Endothelial cell of hepatic sinusoid (primary cell): Measurements from ENCODE around the gene NCEH1.
"Not testable (repeated sequence)": the region's sequence is repeated elsewhere in the genome, so short reads cannot be mapped to it uniquely, and the experiment has no call there.

Experiments used
- in situ Hi-C: cut with HindIII; loops from 2 replicates; pipeline ENCODE4 v1.10.0; 2017; ENCODE audit warnings: low sequenced_read_pairs

Gene NCEH1, protein sequence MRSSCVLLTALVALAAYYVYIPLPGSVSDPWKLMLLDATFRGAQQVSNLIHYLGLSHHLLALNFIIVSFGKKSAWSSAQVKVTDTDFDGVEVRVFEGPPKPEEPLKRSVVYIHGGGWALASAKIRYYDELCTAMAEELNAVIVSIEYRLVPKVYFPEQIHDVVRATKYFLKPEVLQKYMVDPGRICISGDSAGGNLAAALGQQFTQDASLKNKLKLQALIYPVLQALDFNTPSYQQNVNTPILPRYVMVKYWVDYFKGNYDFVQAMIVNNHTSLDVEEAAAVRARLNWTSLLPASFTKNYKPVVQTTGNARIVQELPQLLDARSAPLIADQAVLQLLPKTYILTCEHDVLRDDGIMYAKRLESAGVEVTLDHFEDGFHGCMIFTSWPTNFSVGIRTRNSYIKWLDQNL

DNA sequence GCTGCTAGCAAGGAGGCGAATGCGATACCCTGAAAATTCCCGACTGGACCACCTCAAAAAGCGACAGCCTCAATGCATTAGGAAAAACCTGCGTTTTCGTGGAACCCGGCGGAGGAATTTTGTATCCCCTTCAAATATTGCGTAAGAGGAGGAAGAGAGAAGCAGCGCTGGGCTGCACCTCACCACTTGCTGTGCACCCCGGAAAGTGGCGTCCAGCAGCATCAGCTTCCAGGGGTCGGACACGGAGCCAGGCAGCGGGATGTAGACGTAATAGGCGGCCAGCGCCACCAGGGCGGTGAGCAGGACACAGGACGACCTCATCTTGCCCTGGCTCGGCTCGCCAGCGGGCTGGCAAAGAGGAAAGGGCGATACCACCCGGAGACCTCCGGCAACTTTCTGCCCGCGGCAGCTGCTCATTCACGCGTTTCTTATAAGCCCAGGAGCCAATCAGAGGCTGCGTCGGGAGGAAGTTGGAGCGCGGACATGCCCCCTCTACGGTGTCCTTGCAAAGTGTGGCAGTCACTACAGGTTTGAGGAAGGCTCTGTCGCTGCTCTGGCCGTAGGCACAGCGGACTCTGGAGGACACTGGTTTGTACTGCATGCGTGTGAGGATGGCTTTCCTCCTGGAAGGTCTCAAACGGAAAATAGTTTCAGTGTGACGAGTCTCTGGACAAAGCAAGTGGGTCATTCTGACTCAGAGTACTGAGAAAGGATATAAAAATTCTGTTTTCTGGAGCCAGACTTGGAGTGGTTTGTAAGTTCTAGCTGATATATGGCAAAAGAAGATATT lies at the start of gene NCEH1:
Gene NCEH1, minus strand, starts transcription at position 404 of the 790 bp plus-strand sequence. Its CDS starts 83 bp downstream, at position 321.
- in situ Hi-C loops, result no loop called here

DNA sequence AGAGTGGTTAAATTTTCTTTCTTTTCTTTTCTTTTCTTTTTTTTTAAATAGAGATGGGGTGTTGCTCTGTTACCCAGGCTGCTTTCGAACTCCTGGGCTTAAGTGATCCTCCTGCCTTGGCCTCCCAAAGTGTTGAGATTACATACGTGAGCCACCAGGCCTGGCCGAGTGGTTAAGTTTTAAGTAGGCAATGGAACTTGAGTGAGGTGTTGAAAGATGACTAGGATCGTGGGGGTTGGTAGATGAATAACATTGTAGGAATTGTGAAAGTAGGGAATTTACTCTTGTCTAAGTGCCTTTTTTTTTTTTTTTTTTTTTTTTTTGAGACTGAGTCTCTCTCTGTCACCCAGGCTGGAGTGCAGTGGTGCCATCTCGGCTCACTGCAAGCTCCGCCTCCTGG lies 49.5 kb upstream of the NCEH1 start:
- in situ Hi-C loops, result not testable (repeated sequence)

DNA sequence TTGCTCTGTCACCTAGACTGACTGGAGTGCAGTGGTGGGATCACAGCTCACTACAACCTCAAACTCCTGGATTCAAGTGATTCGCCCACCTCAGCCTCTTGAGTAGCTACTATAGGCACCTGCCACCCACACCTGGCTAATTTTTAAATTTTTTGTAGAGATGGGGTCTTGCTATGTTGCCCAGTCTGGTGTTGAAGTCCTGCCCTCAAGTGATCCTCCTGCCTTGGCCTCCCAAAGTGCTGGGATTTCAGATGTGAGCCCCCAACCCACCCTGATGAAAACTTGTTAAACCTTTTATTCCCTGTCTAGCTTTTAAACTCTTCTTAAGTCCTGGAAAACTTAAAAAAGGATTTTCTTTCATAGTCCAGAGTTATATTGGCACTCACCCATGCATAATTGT lies 42.3 kb upstream of the NCEH1 start:
- in situ Hi-C loops, result no loop called here

DNA sequence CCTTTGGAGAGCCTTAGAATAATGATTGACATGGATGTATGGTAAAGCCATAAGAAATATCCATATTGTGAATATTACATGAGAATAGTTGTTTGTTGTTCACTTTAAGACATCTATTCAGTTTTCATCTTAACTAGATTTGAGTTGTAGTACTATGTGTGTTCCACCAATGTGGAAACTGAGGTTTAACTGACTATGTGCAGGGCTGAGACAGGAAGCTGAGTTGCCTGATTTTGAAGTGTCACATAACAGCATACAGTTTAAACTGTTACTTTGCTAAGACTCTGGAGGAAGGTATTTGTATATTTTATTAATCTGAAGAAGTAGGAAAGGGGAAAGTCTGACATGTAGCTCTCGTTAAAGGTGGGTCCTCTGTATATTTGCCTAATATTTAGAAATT lies 41.8 kb upstream of the NCEH1 start:
- in situ Hi-C loops, result no loop called here

DNA sequence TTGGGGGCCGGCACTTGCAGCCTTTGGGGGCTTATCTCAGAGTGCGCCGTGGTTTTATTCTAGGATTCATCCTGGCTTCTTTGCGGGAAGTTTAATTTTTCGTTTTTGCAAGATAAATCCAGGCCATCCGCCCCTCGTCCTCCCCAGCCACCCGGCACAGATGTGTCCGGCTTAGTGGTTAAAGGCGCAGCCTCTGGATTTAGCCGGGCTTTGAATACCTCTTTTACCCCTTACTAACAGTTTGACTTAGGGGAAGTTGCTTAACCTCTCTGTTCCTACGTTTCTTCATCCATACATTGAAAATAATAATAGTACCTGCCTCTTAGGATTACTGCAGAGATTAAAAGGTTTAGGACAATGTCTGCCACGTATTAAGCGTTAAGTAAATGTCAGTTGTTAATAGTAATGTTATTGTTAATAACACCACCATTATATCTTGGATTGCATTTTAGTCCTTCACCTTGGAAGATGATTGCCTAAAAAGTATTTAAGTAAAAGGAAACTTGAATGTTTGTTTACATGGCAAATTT lies 40.4 kb upstream of the NCEH1 start:
- in situ Hi-C loops, result no loop called here

DNA sequence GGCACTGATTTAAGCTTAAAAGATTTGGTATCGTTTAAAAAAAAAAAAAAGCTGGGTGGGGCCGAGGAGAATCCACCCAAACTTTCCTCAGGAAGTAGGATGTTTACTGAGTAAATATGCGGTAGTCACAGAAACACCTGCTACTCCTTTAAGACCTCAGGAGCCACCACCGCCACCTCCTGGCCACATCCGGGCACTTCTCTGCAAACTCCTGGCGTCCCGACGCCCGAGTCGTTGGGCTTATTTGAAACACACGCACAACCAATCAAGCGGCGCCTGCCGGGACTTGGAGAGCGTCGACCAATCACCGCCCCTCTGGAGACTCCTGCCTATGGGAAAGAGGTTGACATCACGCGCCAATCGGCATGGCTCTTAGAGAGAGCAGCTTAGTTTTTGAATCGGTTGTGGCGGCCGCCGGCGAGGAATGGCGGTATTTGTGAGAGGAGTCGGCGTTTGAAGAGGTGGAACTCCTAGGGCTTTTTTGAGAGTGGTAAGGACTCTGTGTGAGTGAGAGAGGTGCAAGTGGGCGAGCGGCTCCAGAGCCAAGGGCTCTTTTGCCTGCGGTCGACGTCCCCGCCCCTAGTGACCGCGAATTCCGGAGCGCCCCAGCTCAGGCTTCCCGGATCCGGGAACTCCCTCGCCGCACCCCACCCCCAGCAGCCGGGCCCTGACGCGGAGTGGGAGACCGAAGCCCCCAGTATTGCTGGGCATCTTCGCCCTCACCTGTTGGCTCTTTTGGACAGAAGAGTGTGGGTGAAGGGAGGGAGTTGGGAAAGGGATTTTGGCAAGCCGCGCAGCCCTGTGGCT lies 39.7 kb upstream of the NCEH1 start, which contains the start of gene ECT2:
Gene ECT2, plus strand, starts transcription at position 359 of the 807 bp plus-strand sequence. CDS start 3,805 bp downstream, outside the sequence.
- in situ Hi-C loops, result no loop called here

DNA sequence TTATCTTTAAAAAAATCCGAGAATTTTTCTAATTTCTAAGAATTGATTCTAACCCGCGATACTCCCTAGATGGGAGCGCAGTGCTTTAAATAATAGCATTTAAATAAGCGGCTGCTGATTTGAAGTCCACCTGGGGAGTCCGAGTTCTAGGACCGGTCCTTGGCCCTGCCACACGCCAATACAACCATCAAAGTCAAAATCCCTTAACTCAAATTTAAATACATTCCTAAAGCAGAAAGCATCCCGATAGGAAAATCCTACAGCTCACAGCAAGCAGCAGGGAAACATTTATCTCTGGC lies 39.2 kb upstream of the NCEH1 start:
- in situ Hi-C loops, result no loop called here

DNA sequence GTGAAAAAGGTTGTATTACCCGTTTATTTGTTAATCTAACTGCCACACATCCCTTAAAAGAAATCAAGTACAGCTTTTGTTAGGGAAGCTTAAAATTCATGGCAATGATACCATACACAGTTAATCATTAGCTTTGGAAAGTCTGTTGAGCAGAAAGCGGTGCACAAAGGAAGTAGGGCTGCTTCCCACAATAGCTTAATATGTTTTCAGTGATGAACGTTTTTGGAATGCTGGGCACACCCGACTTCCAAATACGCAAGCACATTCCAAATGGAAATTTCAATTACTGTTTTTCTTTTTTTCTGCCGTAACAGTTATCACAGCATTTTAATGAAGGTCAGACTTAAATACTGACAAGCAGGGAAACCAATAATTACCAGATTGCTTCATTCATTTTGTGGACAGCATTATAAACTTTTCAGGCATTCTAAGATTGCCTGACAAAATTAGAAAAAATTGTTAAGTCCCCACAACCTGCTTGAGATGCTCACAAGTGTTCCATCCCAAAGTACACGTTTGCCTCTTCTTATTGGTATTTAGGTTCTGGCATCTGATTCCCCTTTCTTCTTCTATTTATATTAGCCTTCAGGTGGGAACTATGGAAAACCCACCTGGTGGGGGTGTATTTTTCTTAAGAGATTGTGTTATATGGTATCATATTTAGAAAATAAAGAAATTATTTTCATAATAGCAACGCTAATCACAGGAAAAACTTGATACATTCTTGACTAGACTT lies 38.5 kb upstream of the NCEH1 start:
- in situ Hi-C loops, result no loop called here

DNA sequence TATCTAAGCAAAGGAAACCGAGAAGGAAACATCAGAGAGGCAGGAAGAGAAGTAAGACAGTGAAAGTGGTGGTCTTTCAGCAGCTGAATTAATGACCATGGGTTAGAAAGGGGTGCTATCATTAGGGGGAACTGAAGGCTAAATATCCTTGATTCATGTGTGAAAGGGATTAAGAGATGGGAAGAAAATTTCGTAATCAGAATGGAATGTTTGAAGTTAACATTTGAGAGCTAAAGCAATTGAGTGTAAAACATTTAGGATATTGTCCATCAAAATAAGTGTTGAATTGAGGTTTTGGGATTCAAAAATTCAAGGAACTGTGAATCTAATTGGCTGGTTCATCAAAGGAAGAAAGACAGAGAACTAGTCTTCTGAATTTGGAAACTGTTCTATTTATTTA lies 35.6 kb upstream of the NCEH1 start:
- in situ Hi-C loops, result no loop called here

DNA sequence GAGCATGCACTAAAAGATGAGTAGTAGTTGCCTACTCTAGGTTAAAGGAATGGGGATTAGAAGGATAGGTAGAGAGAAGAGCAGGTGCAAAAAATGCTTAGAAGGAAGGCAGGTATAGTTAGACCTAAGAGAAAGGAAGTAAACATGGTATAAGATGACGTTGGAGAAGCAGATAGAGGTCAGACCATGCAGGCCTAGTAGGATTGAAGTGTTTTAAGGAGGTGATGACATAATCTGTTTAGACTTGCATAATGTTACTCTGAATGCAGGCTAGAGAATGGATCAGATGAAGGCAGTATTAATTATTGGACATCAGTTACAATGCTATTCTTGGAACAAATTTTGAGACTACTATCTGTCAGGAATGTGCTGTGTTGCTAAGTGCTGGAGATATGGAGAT lies 28.6 kb upstream of the NCEH1 start:
- in situ Hi-C loops, result no loop called here

DNA sequence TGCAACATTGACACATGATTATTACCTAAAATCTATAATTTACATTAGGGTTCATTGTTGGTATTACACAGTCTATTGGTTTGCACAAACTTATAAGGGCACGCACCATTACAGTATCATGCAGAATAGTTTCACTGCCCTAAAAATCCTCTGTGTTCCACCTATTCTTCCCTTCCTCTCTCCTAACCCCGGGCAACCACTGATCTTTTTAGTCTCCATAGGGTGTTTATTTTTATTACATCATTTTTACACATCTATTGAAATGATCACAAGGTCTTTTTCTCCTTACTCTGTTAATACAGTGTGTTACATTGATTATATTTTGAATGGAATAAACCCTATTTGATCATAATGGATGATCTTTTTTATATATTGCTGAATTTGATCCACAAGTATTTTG lies 24.1 kb upstream of the NCEH1 start:
- in situ Hi-C loops, result no loop called here

DNA sequence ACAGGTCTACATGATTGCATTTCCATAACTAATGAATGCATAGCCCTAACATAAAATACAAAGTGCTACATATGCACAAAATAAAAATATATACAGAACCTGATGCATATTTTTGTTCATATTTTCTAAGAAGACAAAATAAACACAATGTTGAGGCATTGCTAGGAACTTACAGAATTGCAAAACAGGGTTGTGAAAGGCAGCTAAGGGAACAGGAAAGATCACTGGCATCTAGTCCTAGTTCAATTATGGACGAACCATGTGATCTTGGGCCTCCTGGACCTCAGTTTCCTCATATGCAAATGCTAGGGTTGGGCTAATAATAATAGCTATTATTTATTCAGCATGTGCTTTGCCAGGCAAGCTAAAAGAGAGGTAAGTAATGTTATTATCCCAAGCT lies 15.5 kb upstream of the NCEH1 start:
- in situ Hi-C loops, result no loop called here

DNA sequence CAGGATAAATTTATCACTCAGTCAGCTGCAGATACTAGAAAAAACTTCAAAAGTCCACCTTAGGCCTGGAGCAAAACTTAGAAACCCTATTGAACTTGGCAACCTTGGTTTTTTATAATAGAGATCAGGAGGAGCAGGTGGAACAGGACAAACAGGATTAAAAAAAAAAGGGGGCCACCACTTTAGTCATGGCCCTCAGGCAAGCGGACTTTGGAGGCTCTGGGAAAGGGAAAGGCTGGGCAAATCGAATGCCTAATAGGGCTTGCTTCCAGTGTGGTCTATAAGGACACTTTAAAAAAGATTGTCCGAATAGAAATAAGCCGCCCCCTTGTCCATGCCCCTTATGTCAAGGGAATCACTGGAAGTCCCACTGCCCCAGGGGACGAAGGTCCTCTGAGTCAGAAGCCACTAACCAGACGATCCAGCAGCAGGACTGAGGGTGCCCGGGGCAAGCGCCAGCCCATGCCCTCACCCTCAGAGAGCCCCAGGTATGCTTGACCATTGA lies 11.7 kb upstream of the NCEH1 start:
- in situ Hi-C loops, result not testable (repeated sequence)

DNA sequence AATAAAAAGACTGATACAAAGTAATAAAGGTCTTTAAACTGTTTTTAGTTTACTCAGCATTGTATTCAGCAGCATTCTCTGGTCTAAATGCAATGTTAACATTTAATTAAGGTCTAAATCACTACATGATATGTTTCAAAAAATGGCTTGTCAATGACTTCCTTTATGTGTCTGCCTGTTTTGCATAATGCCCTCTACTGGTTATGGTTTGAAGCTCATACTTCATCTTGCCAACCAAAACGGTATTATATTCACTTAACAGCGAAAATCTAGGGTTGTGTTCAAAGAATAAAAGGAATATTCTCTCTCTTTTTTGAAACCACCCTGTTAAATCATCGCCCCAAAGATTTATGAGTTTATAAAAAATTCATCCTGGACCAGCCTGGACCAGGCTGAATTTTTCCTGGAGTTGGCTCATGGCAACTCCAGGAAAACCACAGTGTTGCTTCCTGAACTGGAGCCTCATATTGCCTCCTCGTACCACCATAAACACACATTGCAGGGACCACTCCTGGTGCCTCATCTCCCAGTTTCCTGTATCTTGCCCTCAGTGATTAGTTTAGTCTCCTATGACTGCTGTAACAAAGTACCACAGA lies 6.7 kb upstream of the NCEH1 start:
- in situ Hi-C loops, result no loop called here

DNA sequence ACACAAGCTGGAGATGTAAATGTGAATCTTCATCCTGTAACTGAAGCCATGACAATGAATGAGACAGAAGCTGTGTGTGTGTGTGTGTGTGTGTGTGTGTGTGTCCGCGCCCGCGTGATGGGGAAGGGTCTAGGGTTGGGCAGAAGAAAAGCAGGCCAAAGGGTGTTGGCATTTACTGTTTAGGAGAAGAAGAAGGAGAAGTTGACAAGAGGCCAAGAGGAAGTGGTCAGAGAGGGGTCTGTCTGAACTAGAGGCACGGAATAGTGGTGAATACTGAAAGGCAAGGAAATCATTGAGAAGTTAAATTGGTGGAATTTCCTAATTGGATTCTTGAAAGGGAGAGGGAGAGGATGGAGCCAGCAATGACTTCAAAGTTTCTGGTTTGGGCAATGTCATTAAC lies 5.6 kb upstream of the NCEH1 start:
- in situ Hi-C loops, result no loop called here

DNA sequence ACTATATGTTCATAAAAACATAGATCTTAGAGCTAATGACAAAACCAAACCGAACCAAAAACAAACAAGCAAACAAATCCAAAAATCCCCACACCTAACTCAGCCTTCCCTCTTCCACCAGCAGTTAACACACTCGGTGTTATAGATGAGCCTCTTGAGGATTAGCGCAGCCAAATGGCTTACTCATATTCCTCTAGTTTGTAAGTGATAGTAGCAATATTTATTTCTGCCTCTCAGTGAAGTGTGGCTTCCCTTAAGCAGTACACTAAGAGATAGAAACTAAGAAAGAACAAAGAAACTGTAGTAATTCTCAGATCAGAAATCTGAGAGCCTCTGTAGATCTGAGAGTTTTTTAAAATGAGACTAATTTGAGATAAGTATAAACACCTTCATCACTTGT lies 2.4 kb upstream of the NCEH1 start:
- in situ Hi-C loops, result no loop called here

DNA sequence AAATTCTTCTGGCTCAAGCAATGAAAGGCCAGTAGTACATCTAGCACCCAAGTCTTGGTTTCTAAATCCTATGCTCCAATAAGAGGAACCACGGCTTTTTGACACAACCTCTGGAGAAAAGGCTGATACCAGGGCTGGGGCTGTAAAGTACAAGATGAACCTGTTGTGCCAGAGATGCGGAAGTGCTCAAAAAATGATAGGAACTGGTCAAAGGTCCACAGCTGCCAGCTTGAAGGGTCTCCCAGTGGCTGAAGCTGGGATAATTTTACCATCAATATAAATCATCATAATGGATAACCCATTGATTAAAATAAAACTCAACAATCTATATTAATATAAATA lies 558 bp upstream of the NCEH1 start:
- in situ Hi-C loops, result no loop called here

DNA sequence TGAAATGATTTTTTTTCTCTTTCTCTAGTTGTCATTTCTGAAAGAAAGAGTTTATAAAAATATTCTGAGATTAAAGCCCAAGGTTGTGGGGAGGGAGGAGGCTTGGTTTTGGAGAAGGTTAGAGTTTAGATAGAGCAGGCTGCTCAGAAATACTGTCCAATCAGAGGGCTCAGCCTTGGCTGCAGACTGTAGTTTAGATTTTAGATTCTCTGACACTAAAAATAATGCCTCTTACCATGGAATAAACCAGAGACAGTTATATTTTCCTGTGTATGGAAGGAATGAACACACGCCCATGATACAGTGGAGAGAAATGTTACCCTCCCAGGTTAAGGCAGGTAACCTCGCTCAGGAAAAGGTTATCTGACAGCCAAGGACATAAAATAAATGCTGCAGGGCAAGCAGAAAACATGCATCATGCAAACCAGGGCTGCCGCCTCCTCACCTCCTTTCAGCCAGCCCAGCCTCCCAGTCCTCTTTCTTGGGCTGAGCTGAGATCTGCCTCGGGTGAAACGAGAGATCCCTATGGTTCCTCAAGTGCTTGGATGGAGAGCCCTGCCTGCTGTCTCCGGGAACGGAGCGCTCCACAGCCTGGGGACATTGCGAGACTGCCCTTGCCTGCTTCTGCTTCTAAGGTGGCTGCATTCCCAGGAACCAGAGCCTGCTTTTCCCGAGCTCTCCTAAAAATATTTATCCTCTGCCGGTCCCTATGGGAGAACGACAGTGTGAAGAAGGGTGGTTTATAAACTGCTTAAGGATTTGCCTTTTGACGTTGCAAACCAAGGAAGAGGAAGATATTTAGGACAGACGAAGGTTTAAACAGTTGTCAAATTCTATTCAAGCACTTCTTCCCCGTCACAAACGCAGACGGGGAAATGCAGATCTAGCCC lies 848 bp downstream of the NCEH1 start:
- in situ Hi-C loops, result no loop called here
